Activated CD4-positive, alpha-beta T cell treated with anti-CD3 and anti-CD28 coated beads for 1 hour (primary cell): ENCODE results near the gene SDF4.
A peak's percentile ranks its signal among the peaks of the same experiment; 100 is the strongest.

ENCODE experiments used
- DNase-seq: peaks from one replicate; pipeline ENCODE4 v3.0.0-alpha.2; 2020

Gene SDF4

GRCh38 chr1:1175221-1176062 lies 56.4 kb downstream of the SDF4 start:
- no peak for DNase-seq

- peak; percentile 32 for DNase-seq
Observed at GRCh38 chr1:1173793-1174415, 57.9 kb downstream of the SDF4 start, which contains the start of gene TTLL10. Gene TTLL10, plus strand, starts transcription at chr1:1173880. Its CDS starts 5,336 bp downstream, at chr1:1179216.

GRCh38 chr1:1173061-1173792 lies 58.6 kb downstream of the SDF4 start:
- no peak for DNase-seq

GRCh38 chr1:1171546-1172340 lies 60.1 kb downstream of the SDF4 start:
- DNase-seq: no peak

- no peak for DNase-seq
Observed at GRCh38 chr1:1171161-1171545, 60.6 kb downstream of the SDF4 start.

GRCh38 chr1:1170215-1171091 lies 61.3 kb downstream of the SDF4 start:
- DNase-seq: no peak

GRCh38 chr1:1169429-1170214 lies 62.2 kb downstream of the SDF4 start:
- no peak for DNase-seq

- DNase-seq: no peak
Observed at GRCh38 chr1:1168451-1169411, 63.1 kb downstream of the SDF4 start.

- no peak for DNase-seq
Observed at GRCh38 chr1:1167841-1168450, 63.9 kb downstream of the SDF4 start.

- DNase-seq: no peak
Observed at GRCh38 chr1:1167398-1167821, 64.4 kb downstream of the SDF4 start.
